Measurements from ENCODE around the gene GOLPH3L. TPM values are rescaled to one million over a fixed set of nuclear protein-coding genes. Genes with fewer than 3 reads are reported as not detected.
"Not testable (repeated sequence)": the region's sequence is repeated elsewhere in the genome, so short reads cannot be mapped to it uniquely, and the experiment has no call there.

GOLPH3L gene
- total RNA-seq, 4 donors from 2014 or later, result 23.1 to 41.3 (median 35.3) TPM

GRCh38 chr1:150606463-150607142, 90.4 kb downstream of the GOLPH3L start:
- DNase-seq, result peak in 1 of 3 donors; percentile 44
- Histone ChIP-seq H3K4me3 (no peak overlapping the region), H3K36me3 (no peaks in the 10 kb centered on the region), H3K4me1 (peaks cover 0 to 31% (median 8%) of the 10 kb centered on the region in 4 donors), H3K27ac (peak overlapping the region in 1 of 4 donors; percentile 2), H3K9me3 (no peaks in the 10 kb centered on the region), H3K27me3 (no peaks in the 10 kb centered on the region)
- no peak for TF ChIP-seq POLR2A (IDR thresholded peaks at IDR 0.05)

GRCh38 chr1:150605451-150605731, 91.6 kb downstream of the GOLPH3L start:
- H3K27me3 ChIP-seq, result not testable (repeated sequence)

GRCh38 chr1:150604226-150604588, 92.7 kb downstream of the GOLPH3L start:
- Histone ChIP-seq H3K36me3 (peaks cover 0 to 10% (median 0%) of the 10 kb centered on the region in 3 donors), H3K4me3 (no peak overlapping the region), H3K9me3 (no peaks in the 10 kb centered on the region), H3K27ac (peak overlapping the region in 3 of 4 donors; percentile 69 to 81 (median 75)), H3K27me3 (no peaks in the 10 kb centered on the region), H3K4me1 (peaks cover 0 to 11% (median 3%) of the 10 kb centered on the region in 4 donors)
- no peak for DNase-seq
- no peak for TF ChIP-seq CTCF (IDR thresholded peaks at IDR 0.05)
- TF ChIP-seq POLR2A (IDR thresholded peaks at IDR 0.05), result no peak

More at GRCh38 chr1:150605451-150605731, 91.6 kb downstream of the GOLPH3L start:
- DNase-seq, result peak in 1 of 3 donors; percentile 25
- not testable (repeated sequence) for H3K36me3 ChIP-seq, H3K4me3 ChIP-seq, H3K9me3 ChIP-seq
- Histone ChIP-seq H3K27ac (peak overlapping the region in 1 of 4 donors; percentile 81), H3K4me1 (peaks cover 0 to 19% (median 3%) of the 10 kb centered on the region in 4 donors)

GRCh38 chr1:150603711-150604110, 93.2 kb downstream of the GOLPH3L start:
- H3K36me3 ChIP-seq, result peaks cover 0 to 10% (median 0%) of the 10 kb centered on the region in 3 donors
- DNase-seq, result peak in 1 of 3 donors; percentile 31
- H3K9me3 ChIP-seq, result no peaks in the 10 kb centered on the region
- no peak overlapping the region for H3K4me3 ChIP-seq
- TF ChIP-seq CTCF (IDR thresholded peaks at IDR 0.05) (no peak), POLR2A (IDR thresholded peaks at IDR 0.05) (no peak)
- H3K27me3 ChIP-seq, result no peaks in the 10 kb centered on the region
- peak overlapping the region in 2 of 4 donors; percentile 69 to 81 for H3K27ac ChIP-seq
- H3K4me1 ChIP-seq, result peaks cover 0 to 11% (median 3%) of the 10 kb centered on the region in 4 donors

GRCh38 chr1:150602372-150602771, 94.6 kb downstream of the GOLPH3L start:
- H3K9me3 ChIP-seq, H3K27me3 ChIP-seq, H3K27ac ChIP-seq, H3K4me3 ChIP-seq: not testable (repeated sequence)
- DNase-seq, result peak in 1 of 3 donors; percentile 34
- Histone ChIP-seq H3K36me3 (peaks cover 0 to 10% (median 0%) of the 10 kb centered on the region in 3 donors), H3K4me1 (peaks cover 0 to 11% (median 3%) of the 10 kb centered on the region in 4 donors)

- peak in 1 of 3 donors; percentile 9 for DNase-seq
Measured at GRCh38 chr1:150601540-150601939, 95.4 kb downstream of the GOLPH3L start.

GRCh38 chr1:150598346-150598745, 98.6 kb downstream of the GOLPH3L start:
- not testable (repeated sequence) for H3K27ac ChIP-seq, H3K4me3 ChIP-seq, H3K27me3 ChIP-seq, H3K9me3 ChIP-seq
- Histone ChIP-seq H3K4me1 (peaks cover 0 to 11% (median 0%) of the 10 kb centered on the region in 4 donors), H3K36me3 (peaks cover 0 to 10% (median 0%) of the 10 kb centered on the region in 3 donors)
- DNase-seq, result peak in 2 of 3 donors; percentile 4 to 41

More at GRCh38 chr1:150601540-150601939, 95.4 kb downstream of the GOLPH3L start:
- Histone ChIP-seq H3K27me3 (no peaks in the 10 kb centered on the region), H3K4me1 (peaks cover 0 to 12% (median 3%) of the 10 kb centered on the region in 4 donors), H3K27ac (no peak overlapping the region), H3K9me3 (no peaks in the 10 kb centered on the region), H3K36me3 (peaks cover 0 to 10% (median 0%) of the 10 kb centered on the region in 3 donors), H3K4me3 (no peak overlapping the region)
- no peak for TF ChIP-seq CTCF (IDR thresholded peaks at IDR 0.05)
- TF ChIP-seq POLR2A (IDR thresholded peaks at IDR 0.05), result no peak
